C4-2B (cell line): ENCODE data around the gene LRRC4C.

Experiments
- ZFX ChIP-seq: fragments of 450-650 bp; IDR thresholded peaks from 2 replicates; pipeline ENCODE4 v1.6.1; 2017
- TF ChIP-seq, protein P1 (sequence below): fragments of 450-650 bp; conservative IDR thresholded peaks from 2 replicates; pipeline ENCODE4 v1.5.1; 2017; ENCODE audit warnings: mild to moderate bottlenecking

DNA sequence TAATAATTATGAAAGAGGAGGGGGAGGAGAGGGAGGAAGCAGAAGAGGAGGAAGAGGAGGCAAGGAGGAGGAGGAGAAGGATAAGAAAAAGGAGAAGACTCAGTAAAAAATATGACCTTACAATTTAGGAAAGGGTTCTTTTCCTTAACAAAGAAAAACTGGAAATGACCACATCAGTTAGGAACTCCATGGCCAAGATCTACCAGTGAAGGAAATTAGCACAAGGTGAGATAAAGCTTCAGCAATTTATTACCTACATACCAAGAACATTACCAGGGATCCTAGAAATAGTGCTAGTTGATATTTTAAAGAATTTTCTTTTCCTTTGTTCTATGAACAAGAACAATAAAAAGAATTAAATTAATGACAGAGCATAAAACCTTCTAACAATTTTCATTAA is 172.7 kb downstream of the LRRC4C start:
- TF ChIP-seq, protein P1, sequence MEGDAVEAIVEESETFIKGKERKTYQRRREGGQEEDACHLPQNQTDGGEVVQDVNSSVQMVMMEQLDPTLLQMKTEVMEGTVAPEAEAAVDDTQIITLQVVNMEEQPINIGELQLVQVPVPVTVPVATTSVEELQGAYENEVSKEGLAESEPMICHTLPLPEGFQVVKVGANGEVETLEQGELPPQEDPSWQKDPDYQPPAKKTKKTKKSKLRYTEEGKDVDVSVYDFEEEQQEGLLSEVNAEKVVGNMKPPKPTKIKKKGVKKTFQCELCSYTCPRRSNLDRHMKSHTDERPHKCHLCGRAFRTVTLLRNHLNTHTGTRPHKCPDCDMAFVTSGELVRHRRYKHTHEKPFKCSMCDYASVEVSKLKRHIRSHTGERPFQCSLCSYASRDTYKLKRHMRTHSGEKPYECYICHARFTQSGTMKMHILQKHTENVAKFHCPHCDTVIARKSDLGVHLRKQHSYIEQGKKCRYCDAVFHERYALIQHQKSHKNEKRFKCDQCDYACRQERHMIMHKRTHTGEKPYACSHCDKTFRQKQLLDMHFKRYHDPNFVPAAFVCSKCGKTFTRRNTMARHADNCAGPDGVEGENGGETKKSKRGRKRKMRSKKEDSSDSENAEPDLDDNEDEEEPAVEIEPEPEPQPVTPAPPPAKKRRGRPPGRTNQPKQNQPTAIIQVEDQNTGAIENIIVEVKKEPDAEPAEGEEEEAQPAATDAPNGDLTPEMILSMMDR, result no peak
- TF ChIP-seq ZFX, result no peak
